HG03196 (cell line): ENCODE data around the gene CFB.
"Not testable (repeated sequence)": the region's sequence is repeated elsewhere in the genome, so short reads cannot be mapped to it uniquely, and the experiment has no call there.

ENCODE experiments used
- ATAC-seq: cut with Tn5 transposase; IDR thresholded peaks from one replicate; pipeline ENCODE4 v1.9.1; 2021; ENCODE audit not compliant: unreplicated experiment

Gene CFB

GRCh38 chr6:31945507-31946369 lies at the start of gene CFB:
CFB (plus strand) TSS chr6:31946095; CDS start chr6:31946222, 127 bp downstream.
- ATAC-seq = no peak

GRCh38 chr6:31896493-31896855 lies 49.4 kb upstream of the CFB start:
- no peak for ATAC-seq

- ATAC-seq = no peak
Measured at GRCh38 chr6:31896856-31897611, 48.9 kb upstream of the CFB start.

GRCh38 chr6:31897612-31898382 lies 48.1 kb upstream of the CFB start, which contains the start of gene EHMT2:
EHMT2 (minus strand) TSS chr6:31897698; CDS start chr6:31897677, 21 bp downstream.
- peak; percentile 42 for ATAC-seq

- no peak for ATAC-seq
Measured at GRCh38 chr6:31898383-31899011, 47.4 kb upstream of the CFB start.

GRCh38 chr6:31899215-31899614 lies 46.7 kb upstream of the CFB start:
- ATAC-seq = no peak

GRCh38 chr6:31899882-31900722 lies 45.8 kb upstream of the CFB start:
- no peak for ATAC-seq

- ATAC-seq = no peak
Measured at GRCh38 chr6:31900917-31901414, 44.9 kb upstream of the CFB start.

GRCh38 chr6:31901415-31901952 lies 44.4 kb upstream of the CFB start:
- ATAC-seq = no peak

- ATAC-seq = no peak
Measured at GRCh38 chr6:31901953-31902643, 43.8 kb upstream of the CFB start, which contains the start of gene ZBTB12. ZBTB12 (minus strand) TSS chr6:31902086; CDS start chr6:31901305, 781 bp downstream.

- no peak for ATAC-seq
Measured at GRCh38 chr6:31903957-31904356, 41.9 kb upstream of the CFB start.

GRCh38 chr6:31905041-31905440 lies 40.9 kb upstream of the CFB start:
- ATAC-seq = no peak

GRCh38 chr6:31906122-31906521 lies 39.8 kb upstream of the CFB start:
- ATAC-seq = no peak

- not testable (repeated sequence) for ATAC-seq
Measured at GRCh38 chr6:31906727-31907126, 39.2 kb upstream of the CFB start.

GRCh38 chr6:31907158-31907813 lies 38.6 kb upstream of the CFB start:
- ATAC-seq = no peak

GRCh38 chr6:31908255-31908654 lies 37.6 kb upstream of the CFB start:
- ATAC-seq = not testable (repeated sequence)

- ATAC-seq = peak; percentile 68
Measured at GRCh38 chr6:31908791-31909190, 37.1 kb upstream of the CFB start.

GRCh38 chr6:31909298-31909697 lies 36.6 kb upstream of the CFB start:
- ATAC-seq = not testable (repeated sequence)
